Stimulated activated CD8-positive, alpha-beta memory T cell treated with anti-CD3 and anti-CD28 coated beads, Interleukin-4, amount 100 ng/mL, for 4 hours (primary cell): ENCODE data around the gene DNAJC17.

ENCODE experiments used
- DNase-seq, 2 donors: peaks; one replicate each; pipeline ENCODE4 v3.0.0-alpha.2; 2020; ENCODE audit warnings: low read depth in 2 of 2, low spot score in 1 of 2

Gene DNAJC17

GRCh38 chr15:40743921-40744814 lies 63.1 kb downstream of the DNAJC17 start:
- peak in 1 of 2 donors; percentile 60 for DNase-seq

DNA sequence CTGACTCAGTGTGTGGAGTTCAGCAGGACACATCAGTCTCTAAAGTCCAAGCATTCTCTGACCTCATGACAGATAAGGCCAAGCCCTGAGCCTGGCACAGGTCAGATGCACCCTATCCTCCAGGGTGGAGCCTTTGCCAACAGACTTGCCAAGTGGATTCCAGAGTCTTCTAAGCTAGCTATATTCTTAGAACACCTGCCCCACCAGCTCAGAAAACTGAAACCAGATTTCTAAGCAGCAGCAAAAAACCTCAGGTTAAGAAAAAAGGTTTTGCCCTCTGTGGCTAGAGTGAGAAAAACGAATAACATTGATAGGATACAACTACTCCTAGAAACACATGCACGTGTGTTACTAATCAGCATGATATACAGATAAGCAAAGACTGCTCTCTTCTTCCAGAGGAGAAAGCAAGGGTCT lies 63.8 kb downstream of the DNAJC17 start:
- DNase-seq = no peak

GRCh38 chr15:40739854-40740253 lies 67.4 kb downstream of the DNAJC17 start:
- DNase-seq = no peak

DNA sequence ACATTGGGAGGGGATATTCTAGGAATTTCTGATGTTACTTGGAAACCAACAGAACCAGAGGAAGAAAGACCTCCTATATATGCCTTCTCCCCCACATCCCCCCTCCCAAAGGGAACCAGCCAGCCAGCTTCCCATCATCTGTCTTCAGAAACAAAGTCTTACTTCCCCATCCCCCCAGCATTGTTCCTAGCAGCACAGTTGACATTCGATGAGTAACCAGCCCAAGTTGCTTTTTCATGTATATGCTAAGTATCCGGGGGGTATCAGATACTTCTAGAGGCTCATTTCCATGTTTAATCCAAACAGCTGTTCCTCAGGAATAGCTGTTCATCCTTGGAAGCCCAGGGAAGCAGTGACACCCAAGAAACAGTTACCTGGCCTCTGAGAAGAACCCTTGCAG lies 68.2 kb downstream of the DNAJC17 start:
- no peak for DNase-seq

- DNase-seq = no peak
Measured at GRCh38 chr15:40737048-40737447, 70.2 kb downstream of the DNAJC17 start.

DNA sequence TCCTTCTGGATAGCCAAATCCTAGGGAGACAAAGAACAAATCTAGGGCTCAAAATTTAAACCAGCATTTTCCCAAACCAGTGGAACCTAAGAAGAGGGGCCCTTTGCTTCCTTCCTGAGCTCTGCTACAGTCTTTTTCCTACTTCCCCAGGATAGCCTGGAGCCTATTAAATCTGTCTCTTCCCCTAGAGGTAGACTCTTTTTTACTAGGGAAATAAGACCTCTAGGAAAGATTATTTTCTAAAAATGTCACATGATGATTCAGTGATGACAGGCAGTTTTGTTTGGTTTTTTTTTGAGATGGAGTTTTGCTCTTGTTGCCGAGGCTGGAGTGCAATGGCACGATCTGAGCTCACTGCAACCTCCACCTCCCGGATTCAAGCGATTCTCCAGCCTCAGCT lies 70.7 kb downstream of the DNAJC17 start:
- DNase-seq = no peak

DNA sequence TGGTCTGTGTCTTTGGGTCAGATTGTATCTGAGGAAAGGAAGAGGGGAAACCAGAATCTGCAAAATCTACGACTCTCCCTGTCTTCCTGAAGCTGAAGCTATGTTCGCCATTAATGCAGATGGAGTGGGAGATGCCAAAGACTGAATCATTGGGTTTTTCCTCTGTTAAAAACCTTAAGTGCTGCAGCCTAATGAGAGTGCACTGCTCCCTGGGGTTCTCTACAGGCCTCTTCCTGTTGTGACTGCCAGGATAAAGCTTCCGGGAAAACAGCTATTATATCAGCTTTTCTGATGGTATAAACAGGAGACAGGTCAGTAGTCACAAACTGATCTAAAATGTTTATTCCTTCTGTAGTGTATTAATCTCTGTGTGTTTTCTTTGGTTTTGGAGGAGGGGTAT lies 76.2 kb downstream of the DNAJC17 start:
- DNase-seq = no peak

DNA sequence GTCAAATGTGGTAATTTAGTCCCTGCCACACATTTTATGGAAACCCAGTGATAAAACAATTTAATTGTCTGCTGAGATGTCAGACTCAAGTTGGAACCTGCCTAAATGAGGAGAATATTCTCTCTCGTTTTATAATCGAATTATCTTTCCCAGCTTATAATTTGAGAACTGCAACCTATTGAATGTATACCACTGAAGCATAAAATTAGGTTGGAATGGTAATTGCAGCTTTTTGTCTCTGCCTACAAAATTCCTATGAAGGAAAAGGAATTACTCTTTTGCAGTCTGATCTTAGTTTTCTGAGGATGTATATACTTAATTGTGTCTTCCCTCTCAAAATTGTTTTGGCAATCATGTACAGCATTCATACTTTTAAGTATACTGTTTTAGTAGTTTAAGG lies 83.4 kb downstream of the DNAJC17 start:
- DNase-seq = no peak

- no peak for DNase-seq
Measured at GRCh38 chr15:40722934-40723333, 84.3 kb downstream of the DNAJC17 start.

DNA sequence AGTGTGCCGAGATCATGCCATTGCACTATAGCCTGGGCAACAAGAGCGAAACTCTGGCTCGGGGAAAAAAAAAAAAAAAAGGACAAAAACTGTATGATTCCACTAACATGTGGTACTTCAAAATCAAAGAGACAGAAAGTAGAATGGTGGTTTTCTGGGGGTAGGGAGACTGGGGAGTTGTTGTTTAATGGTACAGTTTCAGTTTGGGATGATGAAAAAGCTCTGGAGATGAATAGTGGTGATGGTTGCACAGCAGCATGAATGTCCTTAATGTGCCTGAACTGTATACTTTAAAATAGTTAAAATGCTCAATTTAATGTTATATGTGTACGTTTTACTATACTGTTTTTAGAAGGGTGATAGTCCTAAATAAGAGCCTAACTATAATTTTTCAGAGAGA lies 84.9 kb downstream of the DNAJC17 start:
- no peak for DNase-seq

DNA sequence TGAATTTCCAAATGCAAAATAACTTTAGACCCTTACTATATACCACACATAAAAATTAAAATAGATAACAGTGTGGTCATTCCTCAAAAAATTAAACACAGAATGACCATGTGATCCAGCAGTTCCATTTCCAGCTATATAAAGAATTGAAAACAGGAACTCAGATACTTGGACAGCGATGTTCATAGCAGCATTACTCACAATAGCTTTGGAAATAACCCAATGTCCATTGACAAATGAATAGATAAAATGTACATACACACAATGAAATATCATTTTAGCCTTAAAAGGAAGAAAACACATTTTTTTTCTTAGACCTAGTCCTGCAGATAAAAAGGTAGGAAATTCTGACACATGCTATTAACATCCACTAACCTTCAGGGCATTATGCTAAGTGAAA lies 85.6 kb downstream of the DNAJC17 start:
- DNase-seq = no peak

DNA sequence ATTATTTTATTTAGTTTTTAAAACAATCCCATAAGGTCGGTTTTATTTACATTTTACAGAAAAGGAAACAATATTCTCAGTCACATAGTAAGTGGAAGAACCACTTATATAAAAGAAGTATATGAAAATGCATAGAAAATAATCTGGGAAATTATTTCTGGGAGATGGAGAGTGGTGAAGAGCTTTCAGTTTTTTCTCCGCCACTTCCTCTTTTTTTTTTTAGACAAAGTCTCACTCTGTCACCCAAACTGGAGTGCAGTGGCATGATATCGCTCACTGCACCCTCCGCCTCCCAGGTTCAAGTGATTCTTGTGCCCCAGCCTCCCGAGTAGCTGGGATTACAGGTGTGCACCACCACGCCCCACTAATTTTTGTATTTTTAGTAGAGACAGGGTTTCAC lies 91.1 kb downstream of the DNAJC17 start:
- DNase-seq = no peak
